CD4-positive, alpha-beta T cell (primary cell): ENCODE measurements around the gene SULT1A3. TPM values are rescaled to one million over a fixed set of nuclear protein-coding genes. Genes with fewer than 3 reads are reported as not detected.
"Not testable (repeated sequence)": the region's sequence is repeated elsewhere in the genome, so short reads cannot be mapped to it uniquely, and the experiment has no call there.

ENCODE experiments used
- ATAC-seq: fragments of 200-7000 bp; cut with Tn5 transposase; one replicate; pipeline ENCODE4 v1.10.0; 2022; ENCODE audit warnings: mild to moderate bottlenecking; ENCODE audit not compliant: poor library complexity
- CTCF ChIA-PET: fragments of 350-600 bp; sonication (Branson Sonifier 250); formaldehyde crosslinking; loops from one replicate; lab custom pipeline; 2021; ENCODE audit warnings: antibody characterized with exemption, inconsistent platforms; lab: Charles Lee
- POLR2A ChIA-PET: fragments of 350-600 bp; sonication (Branson Sonifier 250); formaldehyde crosslinking; loops from one replicate; lab custom pipeline; 2021; ENCODE audit warnings: antibody characterized with exemption, inconsistent platforms; lab: Charles Lee
- DNase-seq, 14 experiments: peaks; one replicate each; pipeline ENCODE4 v3.0.0-alpha.2; 2013 to 2020; ENCODE audit warnings: mixed read lengths in 2 of 14
- H3K27ac ChIP-seq, 2 donors: one replicate each; pipeline versions ENCODE4 v1.5.1 to v1.7.0; 2013; ENCODE audit warnings: low read length in 2 of 2, low read depth in 1 of 2, mild to moderate bottlenecking in 1 of 2
- H3K27me3 ChIP-seq, 2 experiments: 1 replicate in 1 of 2; 2 replicates in 1 of 2; pipeline versions ENCODE4 v1.6.1 to v1.7.0; 2013; ENCODE audit warnings: low read length in 2 of 2, control low read depth in 1 of 2, mild to moderate bottlenecking in 1 of 2, moderate library complexity in 1 of 2; ENCODE audit not compliant: insufficient read depth in 2 of 2, control insufficient read depth in 1 of 2
- H3K36me3 ChIP-seq: one replicate; pipeline ENCODE4 v1.6.1; 2013; ENCODE audit warnings: low read length, control low read depth; ENCODE audit not compliant: insufficient read depth
- H3K4me1 ChIP-seq: one replicate; pipeline ENCODE4 v1.6.1; 2013; ENCODE audit warnings: low read length, control low read depth; ENCODE audit not compliant: insufficient read depth
- H3K4me3 ChIP-seq: one replicate; pipeline ENCODE4 v1.5.1; 2013; ENCODE audit warnings: mild to moderate bottlenecking, low read length, moderate library complexity
- H3K9me3 ChIP-seq, 2 experiments: 1 replicate in 1 of 2; 2 replicates in 1 of 2; pipeline versions ENCODE4 v1.6.1 to v1.7.0; 2013; ENCODE audit warnings: low read length in 2 of 2, mild to moderate bottlenecking in 2 of 2, control low read depth in 1 of 2, moderate library complexity in 1 of 2; ENCODE audit not compliant: control insufficient read depth in 1 of 2, insufficient read depth in 1 of 2
- H3K27ac Mint-ChIP-seq: one replicate; pipeline ENCODE4 v1.8.0; 2020; ENCODE audit warnings: mixed read lengths
- H3K27me3 Mint-ChIP-seq: one replicate; pipeline ENCODE4 v1.8.0; 2021; ENCODE audit warnings: mixed read lengths
- H3K36me3 Mint-ChIP-seq: one replicate; pipeline ENCODE4 v1.8.0; 2021; ENCODE audit warnings: low read depth, mixed read lengths
- H3K4me1 Mint-ChIP-seq: one replicate; pipeline ENCODE4 v1.8.0; 2021; ENCODE audit warnings: low read depth, mixed read lengths
- H3K4me3 Mint-ChIP-seq: one replicate; pipeline ENCODE4 v1.8.0; 2020; ENCODE audit warnings: mild to moderate bottlenecking, mixed read lengths
- H3K9me3 Mint-ChIP-seq: one replicate; pipeline ENCODE4 v1.8.0; 2020; ENCODE audit warnings: mixed read lengths
- intact Hi-C, 2 experiments: fragments of 100-400 bp; cut with DNase I in 1 of 2; cut with micrococcal nuclease in 1 of 2; formaldehyde crosslinking; loops; one replicate each; pipeline versions ENCODE4 v1.15.1 to v1.9.0; 2023 to 2025; cut with DNase I, micrococcal nuclease
- total RNA-seq, 174 experiments: library from RNA in 2 of 174; stranded (reverse) in 2 of 174; gene quantifications; one replicate each; pipeline ENCODE4 v1.2.3 and lab custom pipeline; 2021 to 2026

The SULT1A3 gene
- total RNA-seq, 2 experiments from 2014 or later, result 15.0 to 16.1 TPM

- H3K27me3 Mint-ChIP-seq, H3K27ac ChIP-seq, H3K4me1 ChIP-seq, H3K36me3 ChIP-seq, H3K36me3 Mint-ChIP-seq, H3K9me3 Mint-ChIP-seq, H3K27me3 ChIP-seq, POLR2A ChIA-PET, CTCF ChIA-PET, H3K4me1 Mint-ChIP-seq, intact Hi-C loops, H3K4me3 Mint-ChIP-seq, H3K9me3 ChIP-seq, H3K27ac Mint-ChIP-seq: not testable (repeated sequence)
- peak overlapping the region; percentile 40 for H3K4me3 ChIP-seq
- DNase-seq (peak in 1 of 14 experiments; percentile 38), ATAC-seq (peak; percentile 69)
Measured at GRCh38 chr16:30194172-30194925, 4.7 kb upstream of the SULT1A3 start.

- H3K9me3 ChIP-seq, H3K4me1 ChIP-seq, CTCF ChIA-PET, POLR2A ChIA-PET, H3K4me3 ChIP-seq, H3K36me3 ChIP-seq, H3K36me3 Mint-ChIP-seq, ATAC-seq, H3K4me3 Mint-ChIP-seq, H3K27me3 Mint-ChIP-seq, H3K9me3 Mint-ChIP-seq, intact Hi-C loops, H3K27ac Mint-ChIP-seq, H3K27me3 ChIP-seq, H3K4me1 Mint-ChIP-seq, DNase-seq, H3K27ac ChIP-seq: not testable (repeated sequence)
Measured at GRCh38 chr16:30197001-30197400, 2.1 kb upstream of the SULT1A3 start.

GRCh38 chr16:30199608-30200343 lies 721 bp downstream of the SULT1A3 start:
- CTCF ChIA-PET, H3K9me3 ChIP-seq, H3K4me3 Mint-ChIP-seq, H3K4me1 ChIP-seq, H3K36me3 ChIP-seq, H3K4me1 Mint-ChIP-seq, H3K4me3 ChIP-seq, H3K9me3 Mint-ChIP-seq, POLR2A ChIA-PET, DNase-seq, H3K27me3 Mint-ChIP-seq, intact Hi-C loops, H3K27ac ChIP-seq, ATAC-seq, H3K27me3 ChIP-seq, H3K36me3 Mint-ChIP-seq, H3K27ac Mint-ChIP-seq: not testable (repeated sequence)

GRCh38 chr16:30205541-30206236 lies 6.6 kb downstream of the SULT1A3 start:
- H3K4me1 ChIP-seq, H3K9me3 Mint-ChIP-seq, H3K4me1 Mint-ChIP-seq, H3K4me3 Mint-ChIP-seq, H3K27ac ChIP-seq, H3K27me3 Mint-ChIP-seq, POLR2A ChIA-PET, CTCF ChIA-PET, intact Hi-C loops, H3K9me3 ChIP-seq, H3K27me3 ChIP-seq, H3K36me3 ChIP-seq, H3K27ac Mint-ChIP-seq, H3K36me3 Mint-ChIP-seq: not testable (repeated sequence)
- H3K4me3 ChIP-seq, result peak overlapping the region; percentile 48
- ATAC-seq (peak; percentile 74), DNase-seq (peak in 2 of 14 experiments; percentile 3 to 33)

- H3K27me3 ChIP-seq, H3K4me1 ChIP-seq, H3K36me3 Mint-ChIP-seq, H3K27me3 Mint-ChIP-seq, POLR2A ChIA-PET, H3K36me3 ChIP-seq, H3K27ac ChIP-seq, H3K4me3 Mint-ChIP-seq, H3K27ac Mint-ChIP-seq, CTCF ChIA-PET, intact Hi-C loops, H3K9me3 ChIP-seq, H3K9me3 Mint-ChIP-seq, DNase-seq, H3K4me1 Mint-ChIP-seq: not testable (repeated sequence)
- ATAC-seq, result peak; percentile 64
- H3K4me3 ChIP-seq, result peak overlapping the region; percentile 48
Measured at GRCh38 chr16:30206252-30206651, 7.2 kb downstream of the SULT1A3 start.

- H3K27ac ChIP-seq, H3K27me3 ChIP-seq, H3K36me3 Mint-ChIP-seq, intact Hi-C loops, H3K36me3 ChIP-seq, CTCF ChIA-PET, POLR2A ChIA-PET, H3K4me1 Mint-ChIP-seq, H3K4me3 ChIP-seq, H3K4me3 Mint-ChIP-seq, H3K27ac Mint-ChIP-seq, H3K9me3 Mint-ChIP-seq, ATAC-seq, H3K4me1 ChIP-seq, H3K27me3 Mint-ChIP-seq, H3K9me3 ChIP-seq: not testable (repeated sequence)
- DNase-seq, result peak in 1 of 14 experiments; percentile 16
Measured at GRCh38 chr16:30207063-30207704, 8.1 kb downstream of the SULT1A3 start.
